GM23338 (cell line): Measurements from ENCODE around the gene ARCN1.

Experiments used
- CTCF ChIP-seq, 2 experiments: fragments of 200-600 bp in 1 of 2; sonication (generic) in 1 of 2; conservative IDR thresholded peaks; 2 replicates each; pipeline versions ENCODE4 v1.5.1 to v1.6.1; 2016 to 2017; ENCODE audit warnings: antibody characterized with exemption in 2 of 2, low read depth in 2 of 2, mild to moderate bottlenecking in 2 of 2, moderate library complexity in 1 of 2
- STAT1 ChIP-seq: IDR thresholded peaks from one replicate; pipeline ENCODE4 v1.6.1; 2016; ENCODE audit warnings: antibody characterized with exemption; ENCODE audit not compliant: unreplicated experiment
- TF ChIP-seq, protein P1 (sequence below): IDR thresholded peaks from one replicate; pipeline ENCODE4 v1.6.1; 2018; ENCODE audit warnings: antibody characterized with exemption; ENCODE audit not compliant: unreplicated experiment

GRCh38 chr11:118628861-118629549 is 56.8 kb downstream of the ARCN1 start:
- TF ChIP-seq CTCF (conservative IDR thresholded peaks at IDR 0.05; ENCODE audit: low read depth in 2 of 2): no peak
- no peak for TF ChIP-seq STAT1
- TF ChIP-seq, protein P1, sequence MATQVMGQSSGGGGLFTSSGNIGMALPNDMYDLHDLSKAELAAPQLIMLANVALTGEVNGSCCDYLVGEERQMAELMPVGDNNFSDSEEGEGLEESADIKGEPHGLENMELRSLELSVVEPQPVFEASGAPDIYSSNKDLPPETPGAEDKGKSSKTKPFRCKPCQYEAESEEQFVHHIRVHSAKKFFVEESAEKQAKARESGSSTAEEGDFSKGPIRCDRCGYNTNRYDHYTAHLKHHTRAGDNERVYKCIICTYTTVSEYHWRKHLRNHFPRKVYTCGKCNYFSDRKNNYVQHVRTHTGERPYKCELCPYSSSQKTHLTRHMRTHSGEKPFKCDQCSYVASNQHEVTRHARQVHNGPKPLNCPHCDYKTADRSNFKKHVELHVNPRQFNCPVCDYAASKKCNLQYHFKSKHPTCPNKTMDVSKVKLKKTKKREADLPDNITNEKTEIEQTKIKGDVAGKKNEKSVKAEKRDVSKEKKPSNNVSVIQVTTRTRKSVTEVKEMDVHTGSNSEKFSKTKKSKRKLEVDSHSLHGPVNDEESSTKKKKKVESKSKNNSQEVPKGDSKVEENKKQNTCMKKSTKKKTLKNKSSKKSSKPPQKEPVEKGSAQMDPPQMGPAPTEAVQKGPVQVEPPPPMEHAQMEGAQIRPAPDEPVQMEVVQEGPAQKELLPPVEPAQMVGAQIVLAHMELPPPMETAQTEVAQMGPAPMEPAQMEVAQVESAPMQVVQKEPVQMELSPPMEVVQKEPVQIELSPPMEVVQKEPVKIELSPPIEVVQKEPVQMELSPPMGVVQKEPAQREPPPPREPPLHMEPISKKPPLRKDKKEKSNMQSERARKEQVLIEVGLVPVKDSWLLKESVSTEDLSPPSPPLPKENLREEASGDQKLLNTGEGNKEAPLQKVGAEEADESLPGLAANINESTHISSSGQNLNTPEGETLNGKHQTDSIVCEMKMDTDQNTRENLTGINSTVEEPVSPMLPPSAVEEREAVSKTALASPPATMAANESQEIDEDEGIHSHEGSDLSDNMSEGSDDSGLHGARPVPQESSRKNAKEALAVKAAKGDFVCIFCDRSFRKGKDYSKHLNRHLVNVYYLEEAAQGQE: no peak
